SK-N-MC (cell line): ENCODE data around the gene SH2D3A.

ENCODE experiments used
- EZH2 ChIP-seq: fragments of 200-600 bp; sonication (generic); IDR thresholded peaks from one replicate; pipeline ENCODE4 v1.6.1; 2017; ENCODE audit warnings: antibody characterized with exemption
- FOXP2 ChIP-seq: optimal IDR thresholded peaks from 2 replicates; pipeline ENCODE3; 2011; ENCODE audit warnings: mild to moderate bottlenecking, moderate library complexity; ENCODE audit not compliant: insufficient read depth; ENCODE audit errors: extremely low read length, control extremely low read depth
- POLR2AphosphoS5 ChIP-seq: IDR thresholded peaks from 2 replicates; pipeline ENCODE4 v1.6.1; 2012; ENCODE audit warnings: mild to moderate bottlenecking, low read depth, low read length, borderline replicate concordance

- TF ChIP-seq EZH2 (no peak), POLR2AphosphoS5 (no peak), FOXP2 (no peak)
Observed at GRCh38 chr19:6712231-6712630, 55.0 kb downstream of the SH2D3A start.
